DND-41 (cell line): ENCODE data around the gene SERPINA3.

Experiments used
- CTCF ChIP-seq: IDR thresholded peaks from 2 replicates; pipeline ENCODE4 v1.5.1; 2012; ENCODE audit warnings: borderline replicate concordance, low read length, moderate library complexity, mild to moderate bottlenecking; ENCODE audit not compliant: poor library complexity, severe bottlenecking; ENCODE audit errors: extremely low read depth
- EZH2 ChIP-seq: IDR thresholded peaks from 3 replicates; pipeline ENCODE4 v1.6.1; 2012; ENCODE audit warnings: borderline replicate concordance, low read depth, mild to moderate bottlenecking, moderate library complexity, low read length, inconsistent platforms; ENCODE audit not compliant: severe bottlenecking

- no peak for TF ChIP-seq CTCF
- no peak for TF ChIP-seq EZH2
Measured at GRCh38 chr14:94583557-94583956, 28.6 kb upstream of the SERPINA3 start.
